Thoracic aorta (tissue), 2 donors: Measurements from ENCODE around the gene LYSMD1. TPM values are rescaled to one million over a fixed set of nuclear protein-coding genes. Genes with fewer than 3 reads are reported as not detected.

Source experiments
- ATAC-seq: fragments of 150-250 bp; one replicate; pipeline ENCODE4 v1.8.0; 2017; ENCODE audit warnings: low read depth; ENCODE audit not compliant: insufficient number of reproducible peaks, low FRiP score
- DNase-seq: peaks from one replicate; pipeline ENCODE4 v3.0.0-alpha.2; 2020; ENCODE audit warnings: low spot score
- H3K27ac ChIP-seq, 2 donors: fragments of 200-600 bp; sonication (generic); 1 replicate in 1 of 2; 2 replicates in 1 of 2; pipeline ENCODE4 v1.5.1; 2016; ENCODE audit warnings: mild to moderate bottlenecking in 2 of 2, moderate library complexity in 2 of 2
- H3K27me3 ChIP-seq: fragments of 200-600 bp; sonication (generic); replicated peaks from 2 replicates; pipeline ENCODE4 v1.6.0; 2016; ENCODE audit warnings: mild to moderate bottlenecking; ENCODE audit not compliant: insufficient read depth
- H3K36me3 ChIP-seq: fragments of 200-600 bp; sonication (generic); one replicate; pipeline ENCODE4 v1.5.1; 2016
- H3K4me1 ChIP-seq, 2 donors: fragments of 200-600 bp; sonication (generic); 1 replicate in 1 of 2; 2 replicates in 1 of 2; pipeline versions ENCODE4 v1.5.1 to v1.6.0; 2016; ENCODE audit warnings: low read depth in 2 of 2, mild to moderate bottlenecking in 1 of 2; ENCODE audit not compliant: control insufficient read depth in 1 of 2
- H3K4me3 ChIP-seq: fragments of 200-600 bp; sonication (generic); 2 replicates; pipeline ENCODE4 v1.5.1; 2016; ENCODE audit warnings: mild to moderate bottlenecking
- H3K9me3 ChIP-seq: fragments of 200-600 bp; sonication (generic); 2 replicates; pipeline ENCODE4 v1.5.1; 2016
- total RNA-seq, 2 donors: library from RNA; depleted of rRNA; stranded (reverse); fragments of >200 nt; gene quantifications; one replicate each; pipeline versions ENCODE4 v1.1.0 to v1.2.3, GENCODE V29; 2016
- TF ChIP-seq, protein P1 (sequence below): fragments of 200-600 bp; sonication (generic); IDR thresholded peaks from one replicate; pipeline ENCODE4 v1.5.1; 2019; ENCODE audit warnings: antibody characterized with exemption

Gene LYSMD1
- total RNA-seq, 2 donors from 2014 or later: 5.6 to 8.7 TPM

DNA sequence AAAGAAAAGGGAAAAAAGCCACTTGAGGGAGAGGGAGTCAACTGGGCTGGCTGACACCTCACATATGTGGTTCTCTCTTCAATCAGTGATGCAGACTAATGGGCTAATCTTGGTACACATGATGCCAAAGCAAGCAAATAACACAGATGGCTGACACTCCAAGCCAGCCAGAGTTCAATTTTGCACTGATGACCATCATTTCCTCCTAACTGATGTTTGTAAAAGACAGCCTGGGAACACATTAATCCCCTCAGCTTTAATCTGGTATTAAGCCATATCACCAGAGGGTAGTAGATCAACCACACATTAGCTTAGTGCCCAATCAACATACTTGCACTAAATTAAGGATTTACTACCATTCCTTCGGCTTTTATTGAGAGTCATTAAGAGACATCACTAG is 21.5 kb upstream of the LYSMD1 start:
- Histone ChIP-seq H3K27me3 (no peaks in the 10 kb centered on the region), H3K4me1 (peaks cover 22 to 30% of the 10 kb centered on the region in 2 donors), H3K9me3 (no peaks in the 10 kb centered on the region), H3K27ac (no peak overlapping the region), H3K36me3 (peaks cover 35% of the 10 kb centered on the region), H3K4me3 (no peak overlapping the region)
- ATAC-seq: no peak
- TF ChIP-seq, protein P1, sequence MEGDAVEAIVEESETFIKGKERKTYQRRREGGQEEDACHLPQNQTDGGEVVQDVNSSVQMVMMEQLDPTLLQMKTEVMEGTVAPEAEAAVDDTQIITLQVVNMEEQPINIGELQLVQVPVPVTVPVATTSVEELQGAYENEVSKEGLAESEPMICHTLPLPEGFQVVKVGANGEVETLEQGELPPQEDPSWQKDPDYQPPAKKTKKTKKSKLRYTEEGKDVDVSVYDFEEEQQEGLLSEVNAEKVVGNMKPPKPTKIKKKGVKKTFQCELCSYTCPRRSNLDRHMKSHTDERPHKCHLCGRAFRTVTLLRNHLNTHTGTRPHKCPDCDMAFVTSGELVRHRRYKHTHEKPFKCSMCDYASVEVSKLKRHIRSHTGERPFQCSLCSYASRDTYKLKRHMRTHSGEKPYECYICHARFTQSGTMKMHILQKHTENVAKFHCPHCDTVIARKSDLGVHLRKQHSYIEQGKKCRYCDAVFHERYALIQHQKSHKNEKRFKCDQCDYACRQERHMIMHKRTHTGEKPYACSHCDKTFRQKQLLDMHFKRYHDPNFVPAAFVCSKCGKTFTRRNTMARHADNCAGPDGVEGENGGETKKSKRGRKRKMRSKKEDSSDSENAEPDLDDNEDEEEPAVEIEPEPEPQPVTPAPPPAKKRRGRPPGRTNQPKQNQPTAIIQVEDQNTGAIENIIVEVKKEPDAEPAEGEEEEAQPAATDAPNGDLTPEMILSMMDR: no peak
- no peak for DNase-seq

DNA sequence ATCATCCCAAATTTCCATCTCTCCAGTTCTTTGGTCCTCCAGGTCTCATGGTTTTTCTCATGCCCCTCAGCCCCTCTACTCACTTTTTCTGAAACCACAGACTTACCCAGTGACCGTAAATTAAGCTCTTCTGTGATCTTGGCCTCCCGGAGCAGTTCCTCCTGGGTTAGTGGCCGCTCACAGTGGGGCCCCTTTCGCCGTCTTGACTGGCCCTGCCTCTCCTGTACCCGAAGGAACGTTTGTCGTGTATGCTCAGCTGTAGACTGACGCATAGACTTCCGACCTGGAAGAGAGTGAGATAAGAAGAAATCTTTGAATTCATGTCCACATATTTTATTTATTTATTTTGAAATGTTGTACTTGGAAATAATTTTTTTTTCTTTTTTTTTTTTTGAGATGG is 18.5 kb upstream of the LYSMD1 start:
- H3K36me3 ChIP-seq: peaks cover 62% of the 10 kb centered on the region
- ATAC-seq (no peak), DNase-seq (no peak)
- TF ChIP-seq, protein P1: no peak
- H3K4me3 ChIP-seq: no peak overlapping the region
- no peaks in the 10 kb centered on the region for H3K9me3 ChIP-seq
- no peak overlapping the region for H3K27ac ChIP-seq
- H3K27me3 ChIP-seq: no peaks in the 10 kb centered on the region
- peaks cover 17 to 20% of the 10 kb centered on the region in 2 donors for H3K4me1 ChIP-seq

DNA sequence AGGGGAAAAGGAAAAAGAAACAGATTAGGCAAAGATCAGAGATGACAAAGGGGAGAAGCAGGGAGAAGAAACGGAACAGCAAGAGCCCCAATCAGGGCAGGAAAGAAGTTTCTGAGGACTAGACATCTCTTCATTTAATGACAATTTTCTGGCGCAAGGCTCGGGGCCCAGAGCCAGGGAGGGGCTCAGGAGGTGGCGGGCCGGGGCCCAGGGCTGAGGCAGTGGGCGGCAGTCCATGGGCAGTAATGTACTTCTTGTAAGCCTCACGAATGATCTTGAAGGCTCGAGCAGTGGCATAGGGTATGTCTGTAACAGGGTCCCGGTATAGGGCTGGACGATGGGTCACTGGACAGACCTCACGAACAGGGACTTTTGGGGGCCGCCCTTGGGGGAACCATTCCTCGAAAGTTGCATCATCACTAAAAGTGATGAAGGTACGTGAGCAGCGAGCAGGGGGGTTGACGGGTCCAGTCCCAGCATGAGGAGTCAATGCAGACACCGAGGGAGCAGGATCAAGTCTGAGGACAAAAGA is 10.9 kb upstream of the LYSMD1 start:
- Histone ChIP-seq H3K4me3 (no peak overlapping the region), H3K36me3 (peaks cover 55% of the 10 kb centered on the region), H3K27me3 (no peaks in the 10 kb centered on the region), H3K9me3 (no peaks in the 10 kb centered on the region), H3K27ac (no peak overlapping the region), H3K4me1 (no peaks in the 10 kb centered on the region)
- DNase-seq (no peak), ATAC-seq (no peak)
- TF ChIP-seq, protein P1: no peak

DNA sequence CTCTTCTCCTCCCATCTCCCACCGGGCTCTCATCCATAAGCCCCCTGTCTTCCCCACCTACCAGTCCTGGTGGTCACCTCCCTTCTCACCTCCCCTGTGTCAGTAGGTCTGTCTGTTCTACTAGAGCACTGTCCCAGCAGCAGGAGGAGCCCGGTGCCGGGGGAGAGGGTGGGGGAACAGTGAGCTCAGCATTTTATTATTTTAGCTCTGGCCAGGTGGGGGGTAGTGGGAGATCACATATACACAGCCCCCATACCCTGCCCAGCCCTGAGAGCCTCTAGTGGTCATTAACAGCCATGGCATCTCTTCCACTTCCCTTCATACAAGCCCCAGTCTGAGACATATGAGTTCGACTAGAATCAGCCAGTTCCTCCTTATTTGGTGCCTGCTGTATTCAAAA is 10.2 kb upstream of the LYSMD1 start, which contains the start of gene TMOD4:
TSS of gene TMOD4 (minus strand) at position 119 of the 400 bp plus-strand sequence. CDS start 1,106 bp downstream, outside the sequence.
- DNase-seq (no peak), ATAC-seq (no peak)
- no peaks in the 10 kb centered on the region for H3K9me3 ChIP-seq
- peaks cover 48% of the 10 kb centered on the region for H3K36me3 ChIP-seq
- H3K4me1 ChIP-seq: no peaks in the 10 kb centered on the region
- H3K27me3 ChIP-seq: no peaks in the 10 kb centered on the region
- H3K4me3 ChIP-seq: no peak within 1 kb of the TSS
- TF ChIP-seq, protein P1: peak; percentile 28
- no peak within 1 kb of the TSS for H3K27ac ChIP-seq

DNA sequence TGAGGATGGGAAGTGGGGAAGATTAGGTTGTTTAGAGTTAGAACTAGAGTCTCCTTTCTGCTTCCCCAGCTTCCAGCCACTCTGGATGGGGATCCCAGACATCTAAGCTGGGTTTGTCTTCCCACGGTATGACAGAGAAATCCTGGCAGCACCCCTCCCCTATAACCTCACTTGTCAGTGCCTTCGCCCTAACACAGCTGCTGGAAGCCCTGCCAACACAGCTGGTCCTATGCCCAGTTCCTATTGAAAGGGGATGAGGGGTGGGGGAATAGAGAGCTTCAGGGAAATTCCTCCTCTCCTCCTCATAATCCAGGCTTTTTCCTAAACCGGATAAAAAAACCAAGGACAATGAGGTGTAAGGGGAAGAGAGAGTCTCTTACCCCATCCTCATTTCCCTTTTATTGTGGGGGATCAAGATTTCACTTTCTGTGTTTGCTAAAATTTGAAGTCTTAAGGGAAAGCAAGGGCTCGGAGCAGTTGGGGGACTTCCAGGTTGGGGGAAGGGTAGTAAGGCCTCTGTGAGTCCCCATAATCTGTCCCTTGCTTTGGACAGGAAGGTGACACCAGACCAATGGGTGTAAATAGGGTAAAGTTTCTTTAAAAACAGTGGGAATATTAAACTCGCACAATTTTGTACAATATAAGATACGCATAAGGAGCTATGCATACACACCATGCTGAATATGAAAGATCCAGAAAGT is 9.5 kb upstream of the LYSMD1 start:
- DNase-seq: no peak
- H3K27me3 ChIP-seq: no peaks in the 10 kb centered on the region

More for the DNA sequence above, 9.5 kb upstream of the LYSMD1 start:
- TF ChIP-seq, protein P1: no peak
- no peaks in the 10 kb centered on the region for H3K9me3 ChIP-seq
- no peak overlapping the region for H3K4me3 ChIP-seq
- peaks cover 41% of the 10 kb centered on the region for H3K36me3 ChIP-seq
- H3K27ac ChIP-seq: no peak overlapping the region
- no peak for ATAC-seq
- no peaks in the 10 kb centered on the region for H3K4me1 ChIP-seq
